HG02885 (cell line): Measurements from ENCODE around the gene EI24.
"Not testable (repeated sequence)": the region's sequence is repeated elsewhere in the genome, so short reads cannot be mapped to it uniquely, and the experiment has no call there.

Experiments used
- ATAC-seq: cut with Tn5 transposase; IDR thresholded peaks from one replicate; pipeline ENCODE4 v1.9.1; 2021; ENCODE audit warnings: mild to moderate bottlenecking; ENCODE audit not compliant: unreplicated experiment, poor library complexity

The EI24 gene

DNA sequence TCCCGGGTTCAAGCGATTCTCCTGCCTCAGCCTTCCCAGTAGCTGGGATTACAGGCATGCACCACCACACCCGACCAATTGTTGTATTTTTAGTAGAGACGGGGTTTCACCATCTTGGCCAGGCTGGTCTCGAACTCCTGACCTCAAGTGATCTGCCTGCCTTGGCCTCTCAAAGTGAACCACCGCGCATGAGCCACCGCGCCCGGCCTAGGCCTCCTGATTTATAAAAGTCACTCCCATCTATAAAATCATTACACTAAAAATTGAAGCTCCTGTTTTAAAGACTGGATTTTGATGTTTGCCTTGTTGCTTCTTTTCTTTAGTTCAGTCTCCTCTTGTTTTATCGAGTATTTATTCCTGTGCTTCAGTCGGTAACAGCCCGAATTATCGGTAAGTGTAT lies 7.9 kb downstream of the EI24 start:
- not testable (repeated sequence) for ATAC-seq

DNA sequence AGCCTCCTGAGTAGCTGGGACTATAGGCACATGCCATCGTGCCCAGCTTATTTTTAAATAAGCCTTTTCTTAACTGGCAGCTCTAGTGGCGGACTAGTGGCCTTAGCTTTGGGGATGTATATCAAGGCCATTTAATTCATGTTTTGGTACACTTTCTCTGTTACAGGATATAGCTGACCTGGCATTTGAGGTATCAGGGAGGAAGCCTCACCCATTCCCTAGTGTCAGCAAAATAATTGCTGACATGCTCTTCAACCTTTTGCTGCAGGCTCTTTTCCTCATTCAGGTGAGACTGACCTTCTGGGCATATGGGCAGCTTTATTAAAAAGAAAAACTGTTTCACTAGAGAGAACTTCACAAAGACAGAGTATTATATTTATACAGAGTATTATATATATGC lies 9.5 kb downstream of the EI24 start:
- no peak for ATAC-seq

DNA sequence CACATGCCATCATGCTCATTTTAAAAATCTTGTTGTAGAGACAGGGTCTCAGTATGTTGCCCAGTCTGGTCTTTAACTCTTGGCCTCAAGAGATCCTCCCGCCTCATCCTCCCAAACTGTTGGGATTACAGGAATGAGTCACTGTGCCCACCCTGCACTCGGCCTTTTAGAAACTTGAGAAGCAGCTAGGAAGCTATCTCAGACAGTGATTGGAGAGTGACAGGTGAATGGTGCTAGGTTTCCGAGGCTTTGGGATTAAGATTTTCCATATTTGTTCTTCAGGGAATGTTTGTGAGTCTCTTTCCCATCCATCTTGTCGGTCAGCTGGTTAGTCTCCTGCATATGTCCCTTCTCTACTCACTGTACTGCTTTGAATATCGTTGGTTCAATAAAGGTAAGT lies 10.5 kb downstream of the EI24 start:
- ATAC-seq, result no peak

DNA sequence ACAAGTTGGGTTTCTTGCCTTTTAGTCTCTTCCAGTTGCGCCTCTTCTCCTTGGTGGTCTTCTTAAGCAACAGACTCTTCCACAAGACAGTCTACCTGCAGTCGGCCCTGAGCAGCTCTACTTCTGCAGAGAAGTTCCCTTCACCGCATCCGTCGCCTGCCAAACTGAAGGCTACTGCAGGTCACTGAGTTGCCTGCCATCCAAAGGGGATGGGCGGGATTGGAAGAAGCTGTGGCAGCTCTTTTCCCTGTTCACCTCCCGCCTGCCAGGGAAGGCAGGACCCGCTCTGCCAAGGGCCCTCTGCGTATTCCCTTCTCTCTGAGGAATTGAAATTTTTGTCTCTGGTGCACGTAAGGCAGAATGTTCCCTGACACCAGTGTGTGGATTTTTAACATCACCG lies 14.2 kb downstream of the EI24 start:
- ATAC-seq, result no peak

DNA sequence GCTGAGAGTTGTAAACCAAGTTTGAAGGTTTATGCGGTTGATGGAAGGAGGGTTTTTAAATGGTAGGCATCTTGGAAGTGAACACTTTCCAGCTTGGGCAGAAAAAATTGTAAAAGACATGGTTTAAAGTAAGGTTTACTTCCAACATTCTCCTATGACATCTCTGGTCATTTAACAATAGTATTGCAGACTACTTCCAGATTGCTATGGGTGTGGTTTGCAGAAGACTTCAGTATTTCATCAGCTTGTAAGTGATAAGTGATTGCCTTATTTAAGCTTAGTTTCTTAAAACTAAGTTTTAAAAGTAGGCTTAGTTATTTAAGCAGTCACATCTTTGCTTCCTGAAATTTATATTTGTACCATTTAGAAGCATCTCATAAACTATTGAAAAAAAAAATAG lies 16.2 kb downstream of the EI24 start:
- no peak for ATAC-seq

DNA sequence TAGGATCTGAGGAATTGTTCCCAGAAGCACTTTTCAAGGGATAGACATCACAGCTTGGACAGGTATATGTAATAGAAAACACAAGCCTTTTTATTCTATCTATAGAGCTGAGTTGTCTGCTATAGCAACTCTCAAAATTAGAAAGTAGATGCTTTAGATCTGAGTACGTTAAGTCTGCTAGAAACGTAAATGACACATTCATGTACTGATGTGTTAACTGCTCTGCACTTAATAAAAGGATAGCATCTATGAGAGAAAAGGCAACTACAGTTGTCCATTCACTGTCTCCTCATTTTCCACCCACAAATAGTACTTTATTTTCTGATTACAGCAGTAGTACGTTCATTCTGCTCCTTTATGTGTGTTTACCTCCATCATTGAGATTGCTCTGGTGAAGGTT lies 17.3 kb downstream of the EI24 start:
- no peak for ATAC-seq

DNA sequence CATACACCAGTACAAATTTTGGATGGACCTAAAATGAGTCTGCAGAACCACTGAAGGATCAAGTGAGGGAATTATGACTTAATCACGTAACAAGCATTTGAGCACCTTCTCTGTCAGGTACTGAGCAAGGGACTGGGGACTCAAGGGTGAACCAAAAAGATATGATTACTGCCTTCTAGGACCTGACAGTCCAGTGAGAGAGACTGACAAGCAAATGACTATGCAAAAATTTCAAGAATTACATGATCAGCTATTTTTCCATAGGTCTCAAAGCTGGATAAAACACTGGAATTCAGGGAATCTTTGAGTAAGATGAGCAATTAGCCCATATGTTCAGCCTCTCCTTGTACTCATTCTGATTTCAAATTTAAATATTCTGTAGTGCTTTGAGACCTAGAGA lies 18.2 kb downstream of the EI24 start:
- ATAC-seq, result no peak

DNA sequence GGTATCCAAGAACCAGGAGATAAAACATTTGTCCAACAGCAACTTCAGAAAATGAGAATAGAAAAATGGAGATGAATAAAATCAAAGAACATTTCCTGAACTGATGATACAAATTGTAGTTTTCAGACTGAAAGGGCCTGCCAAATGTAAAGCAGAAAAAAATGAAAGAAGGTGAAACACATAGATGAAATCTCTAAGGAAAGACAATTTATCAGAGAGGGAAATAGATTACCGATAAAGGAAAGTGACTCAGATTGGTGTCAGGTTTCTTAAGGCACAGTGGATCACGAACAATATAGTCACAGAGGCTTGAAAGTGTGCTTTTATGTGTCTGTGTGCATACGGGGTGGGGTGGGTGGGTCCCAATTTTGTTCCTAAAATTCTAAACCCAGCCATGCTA lies 19.2 kb downstream of the EI24 start:
- ATAC-seq, result no peak

DNA sequence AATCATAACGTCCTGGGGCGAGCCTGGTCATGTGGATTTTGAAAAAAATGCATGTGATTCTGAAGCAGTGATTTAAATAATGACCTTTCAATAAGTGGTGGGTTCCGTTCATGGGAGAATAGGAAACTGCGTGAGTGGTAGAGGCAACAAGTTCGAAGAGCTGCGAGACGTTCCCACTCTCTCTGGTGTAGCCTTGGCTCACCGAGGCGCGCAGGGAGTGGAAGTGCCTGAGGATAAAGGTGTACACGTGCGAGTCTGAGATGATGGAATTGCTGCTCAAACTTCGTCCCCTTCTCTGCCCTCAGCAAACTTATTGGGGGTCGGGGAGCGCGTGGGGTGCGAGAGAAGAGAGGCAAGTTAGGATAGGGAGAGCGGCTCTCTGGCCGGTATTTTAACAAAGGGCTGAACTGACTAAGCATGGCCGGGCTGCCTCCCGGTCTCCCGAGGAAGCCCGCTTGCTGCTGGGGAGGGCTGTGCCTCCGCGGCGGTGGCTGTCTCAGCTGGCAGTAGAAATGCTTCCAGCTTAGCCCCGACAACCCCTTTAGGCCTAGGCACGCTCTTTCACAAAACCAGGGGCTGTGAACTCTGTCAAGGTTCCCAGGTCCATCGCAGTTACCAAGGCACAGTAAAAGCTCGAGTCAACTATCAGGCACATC lies 22.5 kb downstream of the EI24 start:
- ATAC-seq, result peak; percentile 21

DNA sequence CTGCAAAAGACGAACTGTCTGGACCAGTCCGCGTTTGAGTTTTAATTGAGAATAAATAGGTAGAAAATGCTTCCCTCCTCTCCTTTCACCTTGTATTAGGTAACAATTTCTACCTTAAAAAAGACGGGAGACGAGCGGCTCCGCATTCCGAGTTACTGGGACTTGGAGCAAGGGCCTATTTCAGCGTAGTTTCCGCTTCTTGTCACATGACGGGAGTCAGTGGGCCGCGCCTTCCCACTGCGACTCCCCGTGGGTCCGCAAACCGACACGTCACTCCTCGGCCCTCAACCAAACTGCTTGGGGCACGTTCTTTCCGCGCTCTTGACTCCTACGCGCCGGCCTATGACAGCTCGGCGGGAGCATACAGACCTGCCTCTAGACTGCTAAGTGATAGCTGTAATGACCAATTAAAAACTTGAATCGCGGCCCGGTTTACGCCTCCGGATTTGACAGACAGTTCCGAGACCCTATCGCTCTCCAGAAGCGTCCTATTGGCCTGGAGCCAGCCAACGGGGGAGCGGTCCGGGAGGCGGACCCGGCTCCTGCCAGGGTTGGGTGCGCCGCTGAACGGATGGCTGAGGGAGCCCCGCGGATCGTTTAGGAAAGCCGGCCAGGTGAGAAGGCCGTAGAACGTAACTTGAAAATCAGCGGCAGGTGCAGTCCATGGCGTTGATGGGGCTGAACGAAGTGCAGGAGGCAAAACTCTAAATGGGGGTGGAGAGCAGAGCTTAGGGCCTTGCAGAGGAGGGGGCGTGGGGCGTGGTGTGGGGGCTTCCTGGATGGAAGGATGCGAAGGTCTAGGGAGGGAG lies 23.2 kb downstream of the EI24 start, which contains the start of gene STT3A:
Gene STT3A (plus strand): TSS at position 548 of the 809 bp plus-strand sequence. CDS start 3,064 bp downstream, outside the sequence.
- peak; percentile 98 for ATAC-seq

DNA sequence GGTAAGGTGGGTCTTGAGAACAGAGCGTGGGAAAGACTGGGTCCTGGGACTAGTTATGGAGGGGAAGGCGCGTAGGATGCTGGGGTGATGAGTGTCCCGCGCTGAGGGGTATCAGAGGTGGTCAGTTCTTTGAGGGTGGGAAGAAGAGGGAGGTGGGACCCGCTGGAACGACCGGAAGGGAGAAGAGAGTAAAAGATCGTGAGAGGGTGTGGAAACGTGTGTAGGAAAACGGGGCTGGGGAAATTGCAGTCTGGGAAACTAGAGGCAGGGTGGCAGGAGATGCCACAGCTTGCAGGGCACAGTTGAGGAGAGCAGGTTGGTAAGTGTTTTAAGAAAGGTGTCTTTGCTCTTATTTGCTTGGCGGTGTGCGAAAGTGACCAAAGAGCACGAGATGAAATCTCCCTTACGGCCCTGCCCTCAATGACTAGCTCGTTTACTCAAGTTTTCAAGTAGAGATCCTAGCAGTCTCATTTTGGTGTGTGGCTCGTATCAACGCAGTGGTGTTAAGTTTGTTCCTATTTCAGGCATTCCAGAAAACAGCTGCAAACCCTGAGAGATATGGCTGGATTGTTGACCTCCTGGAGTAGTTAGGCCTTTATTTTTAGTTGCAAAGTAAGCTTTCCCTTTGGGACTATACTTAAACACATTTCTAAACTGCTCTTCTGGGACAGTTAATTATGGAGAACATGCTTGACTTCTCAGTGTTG lies 24.0 kb downstream of the EI24 start:
- ATAC-seq, result no peak

DNA sequence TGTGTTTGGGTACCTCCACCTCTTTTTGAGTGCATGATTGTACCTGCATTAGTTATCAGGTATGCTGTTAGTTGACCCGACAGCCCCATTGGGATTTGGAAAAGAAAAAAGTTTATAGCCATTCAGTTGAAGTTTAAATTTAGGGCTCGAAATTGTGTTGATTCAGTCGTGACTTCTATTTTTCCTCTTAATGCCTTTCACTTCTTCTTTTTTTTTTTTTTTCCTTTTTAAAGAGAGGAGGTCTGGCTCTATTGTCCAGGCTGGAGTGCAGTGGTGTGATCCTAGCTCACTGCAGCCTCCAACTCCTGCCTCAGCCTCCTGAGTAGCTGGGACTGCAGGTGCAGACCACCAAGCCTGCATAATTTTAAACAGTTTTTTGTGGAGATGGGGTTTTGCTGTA lies 25.7 kb downstream of the EI24 start:
- no peak for ATAC-seq

DNA sequence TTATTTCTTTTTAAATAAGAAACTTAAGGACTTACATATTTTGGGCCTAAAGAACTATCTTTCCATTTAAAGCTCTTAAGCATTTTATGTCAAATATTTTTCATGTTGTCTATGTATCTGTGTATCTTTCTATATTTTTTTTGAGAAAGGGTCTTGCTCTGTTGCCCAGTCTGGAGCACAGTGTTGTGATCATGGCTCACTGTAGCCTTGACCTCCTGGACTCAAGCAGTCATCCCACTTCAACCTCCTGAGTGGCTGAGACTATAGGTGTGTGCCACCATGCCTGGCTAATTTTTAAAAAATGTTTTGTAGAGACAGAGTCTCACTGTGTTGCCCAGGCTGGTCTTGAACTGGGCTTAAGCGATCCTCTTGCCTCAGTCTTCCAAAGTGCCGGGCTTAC lies 31.4 kb downstream of the EI24 start:
- no peak for ATAC-seq

DNA sequence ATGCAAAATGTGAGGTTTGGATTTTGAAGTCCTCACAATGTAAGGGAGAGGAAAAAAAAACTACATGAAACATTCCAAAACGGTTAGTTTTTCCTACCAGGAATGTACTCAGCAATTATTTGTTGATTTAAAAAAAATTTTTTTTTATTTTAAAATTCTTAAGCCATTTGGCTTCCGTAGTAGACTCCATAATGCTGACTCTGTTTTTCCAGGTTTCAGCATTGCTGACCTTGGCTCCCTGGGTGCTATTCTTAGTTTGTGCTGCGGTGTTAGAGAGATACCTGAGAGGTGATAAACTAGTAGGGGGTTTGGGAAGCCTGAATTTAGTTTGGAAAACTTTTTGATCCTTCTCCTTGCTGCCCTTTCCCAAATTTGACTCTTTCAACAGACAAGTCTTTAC lies 33.9 kb downstream of the EI24 start:
- ATAC-seq, result no peak

DNA sequence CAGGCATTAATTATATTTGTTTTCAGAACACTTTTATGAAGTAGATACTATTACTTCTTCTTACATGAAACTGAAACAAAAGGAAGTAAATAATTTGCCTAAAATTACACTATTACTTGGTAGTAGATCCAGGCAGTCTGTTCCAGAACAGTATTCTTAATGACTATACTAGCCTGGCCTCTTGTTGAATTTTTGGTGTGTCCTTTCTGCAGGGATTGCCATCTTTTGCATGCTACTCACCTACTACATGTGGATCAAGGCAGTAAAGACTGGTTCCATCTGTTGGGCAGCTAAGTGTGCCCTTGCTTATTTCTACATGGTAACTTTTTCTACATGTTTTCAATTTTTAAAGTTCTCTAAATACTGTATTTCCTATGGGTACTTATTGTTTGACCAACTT lies 36.1 kb downstream of the EI24 start:
- no peak for ATAC-seq

DNA sequence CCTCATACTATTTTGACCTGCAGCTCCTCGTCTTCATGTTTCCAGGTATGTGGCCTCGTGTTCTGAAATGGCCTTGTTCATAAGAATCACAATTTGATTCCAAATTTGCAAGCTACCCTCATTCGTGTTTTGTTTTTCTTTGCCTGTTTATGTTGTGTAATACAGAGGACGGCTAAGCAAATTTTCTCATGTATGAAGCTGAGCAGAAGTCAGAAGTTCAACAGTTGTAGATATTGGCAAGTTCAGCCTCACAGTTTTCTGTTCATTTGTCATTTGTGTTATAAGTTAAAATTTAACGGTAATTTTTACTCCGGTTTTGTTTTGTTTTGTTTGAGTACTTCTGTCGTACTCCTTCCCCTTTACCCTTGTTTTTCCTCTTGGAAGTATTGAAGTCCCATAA lies 40.3 kb downstream of the EI24 start:
- ATAC-seq, result no peak

DNA sequence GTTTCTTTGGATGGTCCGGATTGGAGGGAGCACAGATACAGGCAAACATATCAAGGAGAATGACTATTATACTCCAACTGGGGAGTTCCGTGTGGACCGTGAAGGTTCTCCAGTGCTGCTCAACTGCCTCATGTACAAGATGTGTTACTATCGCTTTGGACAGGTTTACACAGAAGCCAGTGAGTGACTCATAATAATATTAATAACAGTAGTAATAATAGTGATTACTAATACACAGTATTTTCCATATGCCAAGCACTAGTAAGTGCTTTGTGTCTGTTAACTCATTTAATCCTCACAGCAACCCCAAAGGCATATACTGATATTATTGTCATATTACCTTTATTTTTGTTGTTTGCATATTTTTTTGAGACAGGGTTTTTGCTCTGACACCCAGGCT lies 49.1 kb downstream of the EI24 start:
- no peak for ATAC-seq

DNA sequence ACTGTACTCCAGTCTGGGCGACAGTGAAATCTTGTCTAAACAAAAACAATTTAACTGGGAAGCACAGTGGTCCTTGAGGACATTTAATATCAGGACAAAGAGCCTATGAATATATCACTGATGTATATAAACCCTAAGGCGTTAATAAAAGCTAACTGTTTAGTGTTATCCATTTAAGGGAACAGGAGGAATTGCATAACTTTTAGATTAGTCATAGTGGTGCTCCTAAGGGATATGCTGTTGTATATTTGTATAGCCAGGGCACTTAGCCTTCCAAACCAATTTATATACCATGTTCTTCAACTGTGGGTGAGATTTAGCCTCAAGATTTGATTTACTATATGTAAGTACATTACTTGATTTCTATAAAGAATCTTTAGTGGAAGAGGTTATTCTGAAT lies 52.7 kb downstream of the EI24 start:
- no peak for ATAC-seq

DNA sequence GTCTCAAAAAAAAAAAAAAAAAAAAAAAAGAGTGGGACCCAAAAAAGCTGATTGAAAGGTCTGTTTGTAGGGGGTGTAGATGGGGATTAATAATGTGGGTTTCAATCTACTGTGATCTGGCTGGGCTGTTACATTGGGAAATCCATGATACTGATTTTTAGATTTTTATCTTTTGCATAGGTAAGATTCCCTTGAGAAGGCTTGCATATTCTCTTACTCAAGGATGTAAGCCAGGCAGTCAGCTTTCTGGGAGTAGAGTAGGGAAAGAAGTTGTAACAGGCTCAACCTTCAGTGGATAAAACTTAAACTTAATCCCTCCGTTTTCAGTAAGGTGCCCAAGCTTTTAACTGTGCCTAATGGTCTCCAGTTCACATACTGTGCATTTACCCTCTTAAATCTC lies 53.8 kb downstream of the EI24 start:
- ATAC-seq, result no peak

DNA sequence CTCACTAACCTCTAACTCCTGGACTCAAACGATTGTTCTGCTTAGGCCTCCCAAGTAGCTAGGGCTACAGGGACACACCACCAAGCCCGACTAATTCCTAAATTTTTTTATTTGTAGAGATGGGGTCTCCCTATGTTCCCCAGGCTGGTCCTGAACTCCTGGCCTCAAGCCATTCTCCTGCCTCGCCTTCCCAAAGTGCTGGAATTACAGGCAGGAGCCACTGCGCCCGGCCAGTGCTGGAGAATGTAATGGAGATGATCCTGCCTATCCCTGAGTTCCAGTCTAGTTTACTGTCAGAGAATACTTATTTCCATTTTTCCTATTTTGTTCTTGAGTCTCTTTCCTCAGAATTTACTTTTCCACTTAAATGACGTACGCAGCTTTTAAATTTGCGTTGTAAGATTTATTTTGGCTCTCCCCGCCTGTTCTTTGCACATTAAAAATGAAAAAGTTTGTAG lies 55.5 kb downstream of the EI24 start, which contains the start of gene CHEK1:
Gene CHEK1 (plus strand): TSS at position 408 of the 458 bp plus-strand sequence. CDS start 1,606 bp downstream, outside the sequence.
- ATAC-seq, result no peak

DNA sequence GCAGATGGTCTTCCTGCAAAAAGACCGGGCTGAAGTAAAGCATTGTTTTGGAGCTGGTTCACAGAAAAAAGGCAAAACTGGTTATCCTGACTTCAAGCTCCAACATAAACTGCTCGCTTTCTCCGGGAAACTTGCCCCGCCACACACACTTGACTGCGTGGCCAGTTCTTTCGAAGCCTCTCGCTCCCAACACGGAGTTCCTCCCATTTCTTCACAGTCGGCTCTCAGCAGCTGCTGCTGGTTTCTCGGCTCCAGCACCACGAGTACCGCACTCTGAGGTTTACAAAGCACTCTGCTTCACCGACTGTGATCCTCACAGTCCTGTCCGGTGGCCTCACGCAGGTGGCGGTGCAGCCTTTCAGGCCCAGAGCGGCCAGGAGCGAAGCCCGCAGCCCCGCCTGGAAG lies 56.0 kb downstream of the EI24 start:
- ATAC-seq, result no peak
